Upper lobe of left lung (tissue), 4 donors: ENCODE results near the gene PTCHD4.

Experiments used
- CTCF ChIP-seq, 6 experiments: fragments of 450-650 bp in 4 of 6; fragments of 200-600 bp in 2 of 6; sonication (generic) in 2 of 6; IDR thresholded peaks; one replicate each; pipeline ENCODE4 v1.5.1; 2016 to 2019; ENCODE audit warnings: antibody characterized with exemption in 6 of 6
- POLR2A ChIP-seq, 4 donors: fragments of 450-650 bp; IDR thresholded peaks; one replicate each; pipeline ENCODE4 v1.5.1; 2016 to 2017; ENCODE audit warnings: antibody characterized with exemption in 4 of 4, mild to moderate bottlenecking in 2 of 4
- POLR2AphosphoS5 ChIP-seq, 2 donors: sonication (generic); formaldehyde crosslinking; IDR thresholded peaks; one replicate each; pipeline ENCODE4 v1.5.1; 2017; ENCODE audit warnings: antibody characterized with exemption in 2 of 2

DNA sequence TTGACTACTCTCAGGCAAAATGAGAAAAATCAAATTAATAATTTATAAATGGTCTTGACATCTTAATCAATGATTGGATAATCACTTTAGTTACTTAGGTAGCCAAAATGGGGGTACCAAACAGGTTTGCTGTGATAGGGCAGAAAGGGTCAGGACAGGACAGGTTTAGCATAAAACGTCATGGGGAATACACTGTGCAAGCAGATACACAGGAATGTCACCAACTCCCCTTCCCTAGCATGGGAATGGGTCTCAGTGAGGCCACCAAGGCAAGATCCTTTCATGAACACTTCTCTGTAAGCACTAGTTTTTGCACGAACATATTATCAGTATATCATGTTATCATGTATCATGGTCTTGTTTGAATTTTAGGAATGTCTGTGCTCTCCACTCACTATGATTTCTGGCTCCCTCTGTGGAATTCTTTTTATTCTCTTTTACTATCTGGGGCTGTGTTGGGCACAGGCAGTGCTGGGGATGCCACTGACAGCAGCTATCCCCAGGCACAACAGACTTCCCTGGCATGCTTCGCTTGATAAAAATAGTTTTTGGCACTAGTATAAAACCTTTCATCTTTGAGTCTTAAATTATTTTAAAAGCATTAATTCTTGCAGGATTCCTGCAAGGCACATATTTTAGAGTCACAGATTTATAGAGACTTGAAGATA, 18.3 kb downstream of the PTCHD4 start:
- TF ChIP-seq CTCF (IDR thresholded peaks at IDR 0.05) (no peak), POLR2A (IDR thresholded peaks at IDR 0.05) (no peak), POLR2AphosphoS5 (IDR thresholded peaks at IDR 0.05) (no peak)
